GM12878 (cell line): ENCODE measurements around the gene CKS1B. TPM values are rescaled to one million over a fixed set of nuclear protein-coding genes. Genes with fewer than 3 reads are reported as not detected.

ENCODE experiments used
- ATAC-seq: fragments of 200-7000 bp; cut with Tn5 transposase; 3 replicates; pipeline ENCODE4 v1.9.1; 2020; ENCODE audit warnings: mild to moderate bottlenecking, moderate library complexity
- BruUV-seq: library from RNA; stranded (reverse); fragments of 400-500 nt; replicated peaks from 2 replicates; lab custom pipeline; 2021; lab: Mats Ljungman, UMichigan
- CTCF ChIA-PET: fragments of 300-600 bp; sonication (Branson Sonifier 250); formaldehyde crosslinking; extraction: SDS; loops from one replicate; lab custom pipeline; 2021; ENCODE audit warnings: inconsistent platforms; lab: Yijun Ruan, JAX
- POLR2A ChIA-PET: fragments of 350-600 bp; formaldehyde crosslinking; extraction: SDS; loops from one replicate; lab custom pipeline; 2021; ENCODE audit warnings: inconsistent platforms; lab: Charles Lee
- RAD21 ChIA-PET: fragments of 300-600 bp; sonication (Branson Sonifier 250); formaldehyde crosslinking; loops from one replicate; lab custom pipeline; 2023; ENCODE audit warnings: antibody characterized with exemption; ENCODE audit not compliant: unreplicated experiment; lab: Charles Lee
- SMC1A ChIA-PET: fragments of 300-600 bp; sonication (Branson Sonifier 250); formaldehyde crosslinking; loops from one replicate; lab custom pipeline; 2023; ENCODE audit not compliant: unreplicated experiment, uncharacterized antibody; lab: Charles Lee
- DNase-seq: peaks from one replicate; pipeline ENCODE4 v3.0.0-alpha.2; 2011; ENCODE audit warnings: low read depth, low spot score
- FAIRE-seq: peaks from 3 replicates; lab custom pipeline; 2011; peaks lifted over from hg19 to GRCh38; lab: Jason Lieb, UNC
- H2AFZ ChIP-seq: 2 replicates; pipeline ENCODE4 v1.6.0; 2011; ENCODE audit warnings: low read depth, low read length, control low read depth; ENCODE audit not compliant: control insufficient read depth
- H3K27ac ChIP-seq: 2 replicates; pipeline ENCODE4 v1.5.1; 2011; ENCODE audit warnings: control low read depth; ENCODE audit not compliant: control insufficient read depth, insufficient read depth
- H3K27me3 ChIP-seq, 2 experiments: replicated peaks in 1 of 2; 2 replicates each; pipeline versions ENCODE4 v1.6.0 to v1.6.1; 2011; ENCODE audit warnings: low read length in 1 of 2; ENCODE audit not compliant: control insufficient read depth in 2 of 2, insufficient read depth in 2 of 2
- H3K36me3 ChIP-seq, 2 experiments: 2 replicates each; pipeline ENCODE4 v1.5.1; 2011; ENCODE audit warnings: low read length in 1 of 2; ENCODE audit not compliant: control insufficient read depth in 2 of 2, insufficient read depth in 2 of 2
- H3K4me1 ChIP-seq: 2 replicates; pipeline ENCODE4 v1.6.1; 2011; ENCODE audit warnings: mild to moderate bottlenecking, low read length, moderate library complexity, mixed read lengths; ENCODE audit not compliant: control insufficient read depth, insufficient read depth
- H3K4me2 ChIP-seq: 2 replicates; pipeline ENCODE4 v1.6.0; 2011; ENCODE audit warnings: control low read depth; ENCODE audit not compliant: control insufficient read depth, insufficient read depth
- H3K4me3 ChIP-seq: fragments of 200-600 bp; sonication (generic); 2 replicates; pipeline ENCODE4 v1.5.1; 2016
- H3K79me2 ChIP-seq: 2 replicates; pipeline ENCODE4 v1.6.0; 2011; ENCODE audit warnings: low read length; ENCODE audit not compliant: control insufficient read depth, insufficient read depth
- H3K9ac ChIP-seq: 2 replicates; pipeline ENCODE4 v1.8.0; 2011; ENCODE audit warnings: low read length, control low read depth, mixed read lengths; ENCODE audit not compliant: control insufficient read depth, insufficient read depth
- H3K9me3 ChIP-seq: replicated peaks from 3 replicates; pipeline ENCODE4 v1.5.1; 2011; ENCODE audit warnings: mild to moderate bottlenecking, low read length; ENCODE audit not compliant: control insufficient read depth, insufficient read depth
- H4K20me1 ChIP-seq: 2 replicates; pipeline ENCODE4 v1.6.0; 2011; ENCODE audit not compliant: control insufficient read depth, insufficient read depth
- BCL11A ChIP-seq: IDR thresholded peaks from 2 replicates; pipeline ENCODE4 v1.6.1; 2011; ENCODE audit warnings: low read depth, low read length
- CEBPZ ChIP-seq: fragments of 150-350 bp; IDR thresholded peaks from 2 replicates; pipeline ENCODE4 v1.6.1; 2016; ENCODE audit warnings: low read depth, low read length
- CREB1 ChIP-seq: IDR thresholded peaks from 2 replicates; pipeline ENCODE4 v1.6.1; 2012; ENCODE audit warnings: low read depth, mild to moderate bottlenecking, inconsistent platforms
- CUX1 ChIP-seq: IDR thresholded peaks from 2 replicates; pipeline ENCODE4 v1.6.1; 2012; ENCODE audit warnings: improper control_type of control experiment, low read depth, low read length; ENCODE audit not compliant: insufficient replicate concordance
- HCFC1 ChIP-seq: fragments of 150-350 bp; IDR thresholded peaks from 2 replicates; pipeline ENCODE4 v1.6.1; 2014; ENCODE audit warnings: low read length
- IRF5 ChIP-seq: fragments of 450-650 bp; IDR thresholded peaks from 2 replicates; pipeline ENCODE4 v1.6.1; 2017; ENCODE audit warnings: borderline replicate concordance
- NFYB ChIP-seq: IDR thresholded peaks from 2 replicates; pipeline ENCODE4 v1.6.1; 2011; ENCODE audit warnings: low read depth, mild to moderate bottlenecking, low read length, improper control_type of control experiment, moderate library complexity; ENCODE audit not compliant: insufficient read depth
- NR2C2 ChIP-seq: IDR thresholded peaks from 2 replicates; pipeline ENCODE4 v1.6.1; 2011; ENCODE audit warnings: borderline replicate concordance, low read depth; ENCODE audit not compliant: control insufficient read depth, insufficient read length
- POLR2AphosphoS5 ChIP-seq: IDR thresholded peaks from 2 replicates; pipeline ENCODE4 v1.6.1; 2011; ENCODE audit warnings: mild to moderate bottlenecking, low read length, inconsistent platforms
- SMARCA5 ChIP-seq: fragments of 450-650 bp; IDR thresholded peaks from 2 replicates; pipeline ENCODE4 v1.6.1; 2017; ENCODE audit warnings: mild to moderate bottlenecking
- STAT1 ChIP-seq: fragments of 450-650 bp; conservative IDR thresholded peaks from 2 replicates; pipeline ENCODE4 v1.6.1; 2014; ENCODE audit warnings: antibody characterized with exemption, mild to moderate bottlenecking
- STAT3 ChIP-seq: IDR thresholded peaks from 2 replicates; pipeline ENCODE4 v1.6.1; 2011; ENCODE audit warnings: low read depth, low read length, improper control_type of control experiment
- WGBS: methylation state at CpG from one replicate; pipeline ENCODE4 v1.1.6; 2016; ENCODE audit warnings: low lambda C conversion rate; ENCODE audit not compliant: insufficient replicate concordance, insufficient coverage; ENCODE audit errors: missing lambda C conversion rate; 5-methylcytosine and 5-hydroxymethylcytosine counted together
- in situ Hi-C: fragments of 300-500 bp; cut with MboI; formaldehyde crosslinking; loops from 9 replicates; pipeline ENCODE4 v1.14.3; 2018; ENCODE audit warnings: mixed read lengths
- intact Hi-C: fragments of 100-400 bp; cut with micrococcal nuclease; formaldehyde crosslinking; loops from one replicate; pipeline ENCODE4 v1.14.2; 2022; ENCODE audit not compliant: unreplicated experiment
- polyA plus RNA-seq, 11 experiments: library from polyadenylated mRNA; depleted of rRNA in 4 of 11; unstranded in 6 of 11; stranded (reverse) in 5 of 11; fragments of >200 nt; fragmentation: Nextera tagmentation in 4 of 11; fragmentation: Illumina TruSeq in 1 of 11; extraction: Ambion mirVana in 4 of 11; extraction: Trizol in 1 of 11; gene quantifications; 1 replicate in 1 of 11; 2 replicates in 10 of 11; pipeline versions ENCODE4 v1.2.1 to v1.2.3, GENCODE V29; 2011 to 2016; ENCODE audit warnings: inconsistent platforms in 2 of 11, missing spikeins in 2 of 11, low read depth in 1 of 11
- total RNA-seq, 4 experiments: library from RNA; depleted of rRNA in 3 of 4; stranded (reverse); fragments of >200 nt in 3 of 4; fragmentation: Illumina TruSeq in 1 of 4; extraction: Trizol in 1 of 4; gene quantifications; 2 replicates each; pipeline versions ENCODE4 v1.2.1 to v1.2.3, GENCODE V29; 2013 to 2021

CKS1B gene
- total and polyA plus RNA-seq, 10 of the 15 experiments (the other 5 are each of a cell fraction or from before 2014, with no cell fraction given) = 125 to 608 (median 364) TPM

GRCh38 chr1:155013632-155014031 lies 39.2 kb downstream of the CKS1B start (continued):
- TF ChIP-seq IRF5 (no peak), NR2C2 (no peak), STAT3 (no peak), STAT1 (no peak), POLR2AphosphoS5 (no peak), HCFC1 (no peak)

GRCh38 chr1:155014709-155015508 lies 40.4 kb downstream of the CKS1B start:
- ChIA-PET RAD21 (interaction anchor here (1.0 to 1.3 kb wide), 2 partner anchors 11 to 16 kb away, joined by 3 to 4 read pairs; no protein-coding TSS in a partner anchor), POLR2A (no interaction called here), SMC1A (interaction anchor here (0.9 to 2.8 kb wide), 5 partner anchors 15 to 455 kb away, joined by 3 to 14 read pairs (median 4); no protein-coding TSS in a partner anchor), CTCF (interaction anchor here (1.0 to 3.1 kb wide), 2 partner anchors 32 to 70 kb away, joined by 3 to 22 read pairs; partner anchors contain the start of gene FLAD1)
- FAIRE-seq (no peak), DNase-seq (no peak), ATAC-seq (no peak)
- no TSS peak for BruUV-seq
- H3K27ac ChIP-seq = no peak overlapping the region
- no peak overlapping the region for H3K4me3 ChIP-seq
- H3K9me3 ChIP-seq = no peaks in the 10 kb centered on the region
- in situ Hi-C loops (no loop called here), intact Hi-C loops (no loop called here)
- H4K20me1 ChIP-seq = no peaks in the 10 kb centered on the region
- no peak overlapping the region for H2AFZ ChIP-seq
- H3K4me2 ChIP-seq = no peak overlapping the region
- WGBS = 97% methylated on average over 30 of the region's 31 CpGs
- H3K79me2 ChIP-seq = peaks cover under 1% of the 10 kb centered on the region
- peaks cover 32% of the 10 kb centered on the region for H3K4me1 ChIP-seq
- H3K9ac ChIP-seq = no peak overlapping the region
- H3K27me3 ChIP-seq = no peaks in the 10 kb centered on the region
- peaks cover 0 to 22% of the 10 kb centered on the region in 2 experiments; a peak in 3 of 4 replicates for H3K36me3 ChIP-seq
- TF ChIP-seq BCL11A = no peak
- no peak for TF ChIP-seq CUX1
- no peak for TF ChIP-seq CEBPZ
- no peak for TF ChIP-seq SMARCA5
- TF ChIP-seq CREB1 = no peak
- no peak for TF ChIP-seq NFYB
